Caco-2 (cell line): ENCODE results near the gene GALK1. TPM values are rescaled to one million over a fixed set of nuclear protein-coding genes. Genes with fewer than 3 reads are reported as not detected.
A peak's percentile ranks its signal among the peaks of the same experiment; 100 is the strongest.

Experiments used
- BruUV-seq: library from RNA; stranded (reverse); fragments of 400-500 nt; replicated peaks from 2 replicates; lab custom pipeline; 2021; lab: Mats Ljungman, UMichigan
- CTCF ChIA-PET: fragments of 300-600 bp; sonication (Branson Sonifier 250); formaldehyde crosslinking; loops from one replicate; lab custom pipeline; 2022; ENCODE audit warnings: antibody characterized with exemption; lab: Charles Lee
- POLR2A ChIA-PET: fragments of 300-600 bp; sonication (Branson Sonifier 250); formaldehyde crosslinking; loops from one replicate; lab custom pipeline; 2022; ENCODE audit warnings: antibody characterized with exemption; lab: Charles Lee
- DNase-seq, 2 experiments: peaks; one replicate each; pipeline versions ENCODE4 v3.0.0 to v3.0.0-alpha.2; 2020 to 2022
- H3K27me3 ChIP-seq: replicated peaks from 2 replicates; pipeline ENCODE4 v1.6.0; 2011; ENCODE audit warnings: low read length; ENCODE audit not compliant: control insufficient read depth, insufficient read depth
- H3K36me3 ChIP-seq: 2 replicates; pipeline ENCODE4 v1.5.1; 2011; ENCODE audit warnings: low read length; ENCODE audit not compliant: control insufficient read depth, insufficient read depth
- H3K4me1 ChIP-seq: fragments of 250-450 bp; sonication (Bioruptor Pico); 2 replicates; pipeline ENCODE4 v1.5.1; 2020; ENCODE audit warnings: mild to moderate bottlenecking
- H3K4me3 ChIP-seq: 2 replicates; pipeline ENCODE4 v1.5.1; 2011; ENCODE audit warnings: low read depth, mild to moderate bottlenecking, control low read depth, low read length
- H3K9me3 ChIP-seq: fragments of 250-450 bp; sonication (Bioruptor Pico); 2 replicates; pipeline ENCODE4 v1.5.1; 2020; ENCODE audit warnings: mild to moderate bottlenecking, moderate library complexity
- H3K27ac Mint-ChIP-seq: one replicate; pipeline ENCODE4 v1.8.0; 2022; ENCODE audit warnings: mixed read lengths; ENCODE audit not compliant: unreplicated experiment
- H3K27me3 Mint-ChIP-seq: one replicate; pipeline ENCODE4 v1.8.0; 2022; ENCODE audit warnings: mixed read lengths; ENCODE audit not compliant: insufficient read depth, unreplicated experiment
- H3K36me3 Mint-ChIP-seq: one replicate; pipeline ENCODE4 v1.8.0; 2022; ENCODE audit warnings: mild to moderate bottlenecking, mixed read lengths; ENCODE audit not compliant: insufficient read depth, unreplicated experiment
- H3K4me1 Mint-ChIP-seq: one replicate; pipeline ENCODE4 v1.8.0; 2022; ENCODE audit warnings: low read depth, mixed read lengths; ENCODE audit not compliant: unreplicated experiment
- H3K4me3 Mint-ChIP-seq: one replicate; pipeline ENCODE4 v1.8.0; 2022; ENCODE audit warnings: mild to moderate bottlenecking, moderate library complexity, mixed read lengths; ENCODE audit not compliant: unreplicated experiment
- H3K9me3 Mint-ChIP-seq: one replicate; pipeline ENCODE4 v1.8.0; 2022; ENCODE audit warnings: mixed read lengths; ENCODE audit not compliant: unreplicated experiment
- CTCF ChIP-seq, 2 experiments: fragments of 200-600 bp in 1 of 2; IDR thresholded peaks; 1 replicate in 1 of 2; 2 replicates in 1 of 2; pipeline versions ENCODE4 v1.5.1 to v1.8.0; 2011 to 2022; ENCODE audit warnings: antibody characterized with exemption in 1 of 2, control low read depth in 1 of 2, inconsistent platforms in 1 of 2, low read depth in 1 of 2, low read length in 1 of 2, mild to moderate bottlenecking in 1 of 2, moderate library complexity in 1 of 2; ENCODE audit not compliant: insufficient read depth in 1 of 2, severe bottlenecking in 1 of 2, unreplicated experiment in 1 of 2
- intact Hi-C: fragments of 100-400 bp; cut with micrococcal nuclease; formaldehyde crosslinking; loops from one replicate; pipeline ENCODE4 v1.10.0; 2022; ENCODE audit not compliant: unreplicated experiment
- total RNA-seq: library from RNA; stranded (reverse); gene quantifications from 2 replicates; pipeline ENCODE4 v1.2.3, GENCODE V29; 2022

The GALK1 gene
- total RNA-seq, 1 experiment from 2014 or later, result 41.1 TPM

- no peaks in the 10 kb centered on the region for H3K9me3 ChIP-seq
- no peaks in the 10 kb centered on the region for H3K27me3 ChIP-seq
- TF ChIP-seq CTCF (IDR thresholded peaks at IDR 0.05; ENCODE audit: insufficient read depth in 1 of 2, low read depth in 1 of 2, low read length in 1 of 2, severe bottlenecking in 1 of 2, unreplicated experiment in 1 of 2), result no peak
- Mint-ChIP-seq H3K9me3 (no peaks in the 10 kb centered on the region), H3K4me1 (peaks cover 10% of the 10 kb centered on the region), H3K27ac (no peak overlapping the region), H3K4me3 (no peak overlapping the region), H3K27me3 (no peaks in the 10 kb centered on the region), H3K36me3 (peaks cover 19% of the 10 kb centered on the region)
- H3K36me3 ChIP-seq, result no peaks in the 10 kb centered on the region; the same call in 1 of the 2 replicates
- BruUV-seq, result no TSS peak
- H3K4me1 ChIP-seq, result peaks cover 24% of the 10 kb centered on the region
- peak in 1 of 2 experiments; percentile 9 for DNase-seq
- intact Hi-C loops, result no loop called here
- ChIA-PET CTCF (no interaction called here), POLR2A (no interaction called here)
- H3K4me3 ChIP-seq, result no peak overlapping the region
Measured at GRCh38 chr17:75767881-75768280, 2.9 kb upstream of the GALK1 start.

GRCh38 chr17:75765981-75766380 is 989 bp upstream of the GALK1 start:
- no peaks in the 10 kb centered on the region; the same call in 1 of the 2 replicates for H3K36me3 ChIP-seq
- peaks cover 5% of the 10 kb centered on the region for H3K4me1 Mint-ChIP-seq
- no peak for DNase-seq
- no peaks in the 10 kb centered on the region for H3K9me3 Mint-ChIP-seq
- H3K27ac Mint-ChIP-seq, result no peak overlapping the region
- POLR2A ChIA-PET, result interaction anchor here (0.6 to 3.4 kb wide), 4 partner anchors 10 to 99 kb away, joined by 3 to 49 read pairs (median 5); a partner anchor contains a TSS
- no peaks in the 10 kb centered on the region for H3K27me3 ChIP-seq
- H3K4me1 ChIP-seq, result peaks cover 14% of the 10 kb centered on the region
- no peak for TF ChIP-seq CTCF (IDR thresholded peaks at IDR 0.05; ENCODE audit: insufficient read depth in 1 of 2, low read depth in 1 of 2, low read length in 1 of 2, severe bottlenecking in 1 of 2, unreplicated experiment in 1 of 2)
- intact Hi-C loops, result loop anchor here (1.0 kb wide), 1 partner anchor 8 kb away; no protein-coding TSS in a partner anchor
- CTCF ChIA-PET, result interaction anchor here (0.6 to 4.6 kb wide), 7 partner anchors 9 to 141 kb away, joined by 3 to 27 read pairs (median 5); partner anchors contain the start of genes SMIM5 and UNK
- no peaks in the 10 kb centered on the region for H3K9me3 ChIP-seq
- no peak overlapping the region for H3K4me3 Mint-ChIP-seq
- peaks cover 5% of the 10 kb centered on the region for H3K36me3 Mint-ChIP-seq
- no TSS peak for BruUV-seq
- no peak overlapping the region for H3K4me3 ChIP-seq
- no peaks in the 10 kb centered on the region for H3K27me3 Mint-ChIP-seq

- DNase-seq, result no peak
- no peaks in the 10 kb centered on the region for H3K27me3 Mint-ChIP-seq
- H3K27me3 ChIP-seq, result no peaks in the 10 kb centered on the region
- H3K9me3 Mint-ChIP-seq, result no peaks in the 10 kb centered on the region
- no peaks in the 10 kb centered on the region for H3K9me3 ChIP-seq
- intact Hi-C loops, result no loop called here
- ChIA-PET POLR2A (interaction anchor here (1.3 to 3.4 kb wide), 4 partner anchors 12 to 91 kb away, joined by 4 to 49 read pairs (median 6); partner anchors contain the start of genes UNK and WBP2), CTCF (interaction anchor here (0.6 to 4.6 kb wide), 14 partner anchors 14 to 503 kb away, joined by 3 to 27 read pairs (median 4); partner anchors contain the start of genes SMIM5, TRIM47, TRIM65 and UNK)
- H3K4me3 ChIP-seq, result peak overlapping the region; percentile 75
- H3K4me1 ChIP-seq, result peaks cover 27% of the 10 kb centered on the region
- H3K36me3 ChIP-seq, result no peaks in the 10 kb centered on the region; the same call in 1 of the 2 replicates
- peak overlapping the region; percentile 75 for H3K4me3 Mint-ChIP-seq
- BruUV-seq, result no TSS peak
- peaks cover 5% of the 10 kb centered on the region for H3K36me3 Mint-ChIP-seq
- peak overlapping the region; percentile 75 for H3K27ac Mint-ChIP-seq
- peaks cover 5% of the 10 kb centered on the region for H3K4me1 Mint-ChIP-seq
- TF ChIP-seq CTCF (IDR thresholded peaks at IDR 0.05; ENCODE audit: insufficient read depth in 1 of 2, low read depth in 1 of 2, low read length in 1 of 2, severe bottlenecking in 1 of 2, unreplicated experiment in 1 of 2), result no peak
Measured at GRCh38 chr17:75764417-75764710, 628 bp downstream of the GALK1 start.
